ENCODE measurements around the gene ASIC4. TPM values are rescaled to one million over a fixed set of nuclear protein-coding genes. Genes with fewer than 3 reads are reported as not detected.

Gene ASIC4
- total RNA-seq, 1 donor from 2014 or later = 1.6 TPM

DNA sequence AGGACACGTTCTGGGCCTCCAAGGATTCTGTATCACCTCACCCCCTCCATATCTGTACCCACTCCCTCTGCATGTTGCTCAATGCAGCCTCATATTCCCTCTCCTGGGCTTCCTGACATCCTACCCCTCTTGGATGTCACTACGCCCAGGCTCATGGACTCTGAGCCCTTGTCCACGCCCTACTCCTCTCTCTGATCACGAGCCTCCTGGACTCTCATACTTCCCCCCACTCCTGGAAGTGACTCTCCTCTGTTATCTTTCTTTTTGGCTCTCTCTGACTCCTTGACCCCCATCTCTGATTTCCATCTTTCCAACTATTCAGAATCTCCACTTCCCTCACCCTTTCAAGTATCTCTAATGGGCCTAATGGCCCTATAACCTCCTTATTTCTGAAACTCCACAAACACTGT, 31.7 kb downstream of the ASIC4 start:
- H3K4me3 Mint-ChIP-seq (ENCODE audit: unreplicated experiment) = peak overlapping the region; percentile 10

GRCh38 chr2:219547621-219548020, 33.3 kb downstream of the ASIC4 start:
- Mint-ChIP-seq H3K4me3 (ENCODE audit: unreplicated experiment) (no peak overlapping the region), H3K4me1 (ENCODE audit: unreplicated experiment) (peaks cover 11% of the 10 kb centered on the region)

More for the DNA sequence above, 31.7 kb downstream of the ASIC4 start:
- Mint-ChIP-seq H3K27ac (ENCODE audit: unreplicated experiment) (no peak overlapping the region), H3K4me1 (ENCODE audit: unreplicated experiment) (peaks cover 15% of the 10 kb centered on the region), H3K36me3 (ENCODE audit: low read depth, unreplicated experiment) (peaks cover 23% of the 10 kb centered on the region), H3K27me3 (ENCODE audit: unreplicated experiment) (peaks cover 46% of the 10 kb centered on the region), H3K9me3 (ENCODE audit: unreplicated experiment) (no peaks in the 10 kb centered on the region)
- DNase-seq (ENCODE audit: low spot score) = no peak
- TF ChIP-seq CTCF (IDR thresholded peaks at IDR 0.05; ENCODE audit: unreplicated experiment) = no peak

GRCh38 chr2:219548990-219549389, 34.7 kb downstream of the ASIC4 start:
- TF ChIP-seq CTCF (IDR thresholded peaks at IDR 0.05; ENCODE audit: unreplicated experiment) = no peak
- no peak overlapping the region for H3K4me3 Mint-ChIP-seq (ENCODE audit: unreplicated experiment)
- DNase-seq (ENCODE audit: low spot score) = no peak
- no peaks in the 10 kb centered on the region for H3K9me3 Mint-ChIP-seq (ENCODE audit: unreplicated experiment)
- peaks cover 24% of the 10 kb centered on the region for H3K36me3 Mint-ChIP-seq (ENCODE audit: low read depth, unreplicated experiment)
- H3K4me1 Mint-ChIP-seq (ENCODE audit: unreplicated experiment) = peaks cover 8% of the 10 kb centered on the region
- peaks cover 44% of the 10 kb centered on the region for H3K27me3 Mint-ChIP-seq (ENCODE audit: unreplicated experiment)
- H3K27ac Mint-ChIP-seq (ENCODE audit: unreplicated experiment) = no peak overlapping the region

More at GRCh38 chr2:219547621-219548020, 33.3 kb downstream of the ASIC4 start:
- no peak overlapping the region for H3K27ac Mint-ChIP-seq (ENCODE audit: unreplicated experiment)
- no peak for TF ChIP-seq CTCF (IDR thresholded peaks at IDR 0.05; ENCODE audit: unreplicated experiment)
- no peak for DNase-seq (ENCODE audit: low spot score)
- H3K27me3 Mint-ChIP-seq (ENCODE audit: unreplicated experiment) = peaks cover 42% of the 10 kb centered on the region
- peaks cover 20% of the 10 kb centered on the region for H3K36me3 Mint-ChIP-seq (ENCODE audit: low read depth, unreplicated experiment)
- no peaks in the 10 kb centered on the region for H3K9me3 Mint-ChIP-seq (ENCODE audit: unreplicated experiment)

GRCh38 chr2:219549619-219550018, 35.3 kb downstream of the ASIC4 start:
- H3K27me3 Mint-ChIP-seq (ENCODE audit: unreplicated experiment) = peaks cover 44% of the 10 kb centered on the region
- no peak for TF ChIP-seq CTCF (IDR thresholded peaks at IDR 0.05; ENCODE audit: unreplicated experiment)
- peaks cover 20% of the 10 kb centered on the region for H3K36me3 Mint-ChIP-seq (ENCODE audit: low read depth, unreplicated experiment)
- H3K9me3 Mint-ChIP-seq (ENCODE audit: unreplicated experiment) = no peaks in the 10 kb centered on the region
- H3K4me3 Mint-ChIP-seq (ENCODE audit: unreplicated experiment) = no peak overlapping the region
- no peak for DNase-seq (ENCODE audit: low spot score)
- H3K4me1 Mint-ChIP-seq (ENCODE audit: unreplicated experiment) = peaks cover 4% of the 10 kb centered on the region
- H3K27ac Mint-ChIP-seq (ENCODE audit: unreplicated experiment) = no peak overlapping the region

DNA sequence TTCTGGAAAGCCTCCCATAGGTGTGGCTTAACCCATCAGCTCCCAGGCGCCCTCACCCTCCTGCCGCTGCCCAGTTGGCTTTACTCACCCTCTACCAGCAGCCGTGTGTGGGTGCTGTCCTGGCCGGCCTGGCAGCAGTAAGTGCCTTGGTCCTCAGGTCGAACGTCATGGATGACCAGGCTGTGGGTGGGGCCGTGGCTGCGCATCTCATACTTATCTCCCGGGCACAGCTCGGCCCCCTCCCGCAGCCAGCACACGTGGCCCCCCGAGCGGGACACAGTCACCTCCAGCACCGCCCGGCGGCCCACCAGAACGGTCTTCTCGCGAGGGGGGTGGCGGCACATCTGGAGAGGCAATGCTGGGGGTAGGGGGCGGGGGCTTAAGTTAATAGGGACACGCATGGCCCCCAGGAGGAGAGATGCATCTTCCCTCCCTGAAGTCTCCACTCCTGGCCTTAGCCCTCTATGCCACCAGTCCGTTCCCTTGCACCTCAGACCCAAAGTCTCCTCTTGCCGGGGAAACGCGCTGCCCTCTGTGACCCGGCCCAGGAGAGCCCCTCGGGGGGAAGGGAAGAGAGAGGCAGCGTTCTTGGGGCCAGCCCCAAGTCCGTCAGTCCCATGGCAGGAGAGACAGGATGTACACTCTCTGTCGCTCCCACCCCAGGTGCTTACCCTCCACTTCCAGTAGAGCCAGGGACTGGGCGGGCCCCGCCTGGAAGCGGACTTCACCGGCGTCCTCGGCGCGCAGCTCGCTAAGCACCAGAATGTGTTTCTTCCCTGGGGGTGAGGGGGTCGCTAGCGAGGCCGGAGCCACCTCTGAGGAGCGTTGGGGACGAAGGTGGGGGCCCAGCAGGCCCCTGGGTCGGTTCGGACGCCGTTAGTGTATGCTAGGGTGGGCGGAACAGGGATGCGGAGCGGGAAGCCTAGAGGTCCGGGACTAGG, 37.4 kb downstream of the ASIC4 start:
- no peak for TF ChIP-seq CTCF (IDR thresholded peaks at IDR 0.05; ENCODE audit: unreplicated experiment)
- DNase-seq (ENCODE audit: low spot score) = no peak
- peaks cover 9% of the 10 kb centered on the region for H3K36me3 Mint-ChIP-seq (ENCODE audit: low read depth, unreplicated experiment)
- no peak overlapping the region for H3K27ac Mint-ChIP-seq (ENCODE audit: unreplicated experiment)
- peaks cover 35% of the 10 kb centered on the region for H3K27me3 Mint-ChIP-seq (ENCODE audit: unreplicated experiment)
- H3K4me1 Mint-ChIP-seq (ENCODE audit: unreplicated experiment) = no peaks in the 10 kb centered on the region
- no peak overlapping the region for H3K4me3 Mint-ChIP-seq (ENCODE audit: unreplicated experiment)
- no peaks in the 10 kb centered on the region for H3K9me3 Mint-ChIP-seq (ENCODE audit: unreplicated experiment)
